Rectal smooth muscle tissue (tissue), 1 donor: Measurements from ENCODE around the gene RUFY1.
"Not testable (repeated sequence)": the region's sequence is repeated elsewhere in the genome, so short reads cannot be mapped to it uniquely, and the experiment has no call there.

Source experiments
- H3K27ac ChIP-seq: one replicate; pipeline ENCODE4 v1.7.0; 2013; ENCODE audit warnings: low read depth, low read length, inconsistent platforms
- H3K27me3 ChIP-seq: one replicate; pipeline ENCODE4 v1.7.0; 2013; ENCODE audit warnings: low read length; ENCODE audit not compliant: control insufficient read depth, insufficient read depth
- H3K36me3 ChIP-seq: one replicate; pipeline ENCODE4 v1.7.0; 2013; ENCODE audit warnings: low read length; ENCODE audit not compliant: control insufficient read depth, insufficient read depth
- H3K4me1 ChIP-seq: one replicate; pipeline ENCODE4 v1.7.0; 2013; ENCODE audit warnings: low read length; ENCODE audit not compliant: control insufficient read depth, insufficient read depth
- H3K4me3 ChIP-seq: one replicate; pipeline ENCODE4 v1.7.0; 2013; ENCODE audit warnings: low read length
- H3K9ac ChIP-seq: one replicate; pipeline ENCODE4 v1.7.0; 2013; ENCODE audit warnings: low read length

The RUFY1 gene

GRCh38 chr5:179620703-179621350 lies 70.5 kb downstream of the RUFY1 start:
- H3K9ac ChIP-seq, result no peak overlapping the region
- peaks cover 40% of the 10 kb centered on the region for H3K4me1 ChIP-seq
- H3K27ac ChIP-seq, result peak overlapping the region; percentile 27

DNA sequence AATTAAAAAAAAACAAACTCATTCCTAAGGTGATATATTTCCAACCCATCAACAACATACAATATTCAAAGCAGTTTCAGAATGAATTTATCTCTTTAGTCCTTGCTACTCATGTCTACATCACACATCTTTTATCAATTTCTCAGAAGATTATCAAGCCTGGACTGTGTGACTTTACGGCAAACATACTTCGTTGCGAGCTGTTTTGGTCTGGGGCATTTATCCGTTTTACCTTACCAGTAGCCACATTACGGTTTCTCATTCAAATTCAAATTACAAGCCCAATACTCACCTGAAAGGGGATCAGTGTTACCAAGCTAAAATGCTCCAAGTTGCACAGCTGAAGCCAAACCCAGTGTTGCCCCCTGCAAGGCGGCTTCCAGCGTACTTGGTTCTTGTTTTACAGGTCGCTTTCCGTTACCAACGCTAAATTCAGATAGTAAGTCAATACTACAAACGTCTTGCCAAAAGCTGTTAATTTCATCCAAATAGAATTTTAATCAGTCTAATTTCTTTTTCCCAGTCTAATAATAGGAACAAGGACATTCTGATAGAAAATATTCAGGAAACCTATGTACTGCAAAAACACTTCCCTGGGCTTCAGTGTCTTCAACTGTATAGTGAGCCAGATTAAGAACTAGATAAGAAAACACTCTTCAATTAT lies 71.3 kb downstream of the RUFY1 start:
- peaks cover 40% of the 10 kb centered on the region for H3K4me1 ChIP-seq
- peak overlapping the region; percentile 77 for H3K27ac ChIP-seq
- H3K9ac ChIP-seq, result peak overlapping the region; percentile 38
- H3K4me3 ChIP-seq, result peak overlapping the region; percentile 64
- peaks cover 33% of the 10 kb centered on the region for H3K36me3 ChIP-seq
- no peaks in the 10 kb centered on the region for H3K27me3 ChIP-seq

More at GRCh38 chr5:179620703-179621350, 70.5 kb downstream of the RUFY1 start:
- Histone ChIP-seq H3K27me3 (no peaks in the 10 kb centered on the region), H3K36me3 (peaks cover 40% of the 10 kb centered on the region), H3K4me3 (peak overlapping the region; percentile 64)

GRCh38 chr5:179623003-179623905 lies 72.9 kb downstream of the RUFY1 start, which contains the start of gene HNRNPH1:
HNRNPH1 (minus strand) TSS chr5:179623671; CDS start chr5:179623133, 538 bp downstream.
- Histone ChIP-seq H3K36me3 (peaks cover 18% of the 10 kb centered on the region), H3K27ac (peak within 1 kb of the TSS; percentile 100), H3K27me3 (no peaks in the 10 kb centered on the region), H3K4me3 (peak within 1 kb of the TSS; percentile 98), H3K9ac (peak within 1 kb of the TSS; percentile 99), H3K4me1 (peaks cover 36% of the 10 kb centered on the region)

DNA sequence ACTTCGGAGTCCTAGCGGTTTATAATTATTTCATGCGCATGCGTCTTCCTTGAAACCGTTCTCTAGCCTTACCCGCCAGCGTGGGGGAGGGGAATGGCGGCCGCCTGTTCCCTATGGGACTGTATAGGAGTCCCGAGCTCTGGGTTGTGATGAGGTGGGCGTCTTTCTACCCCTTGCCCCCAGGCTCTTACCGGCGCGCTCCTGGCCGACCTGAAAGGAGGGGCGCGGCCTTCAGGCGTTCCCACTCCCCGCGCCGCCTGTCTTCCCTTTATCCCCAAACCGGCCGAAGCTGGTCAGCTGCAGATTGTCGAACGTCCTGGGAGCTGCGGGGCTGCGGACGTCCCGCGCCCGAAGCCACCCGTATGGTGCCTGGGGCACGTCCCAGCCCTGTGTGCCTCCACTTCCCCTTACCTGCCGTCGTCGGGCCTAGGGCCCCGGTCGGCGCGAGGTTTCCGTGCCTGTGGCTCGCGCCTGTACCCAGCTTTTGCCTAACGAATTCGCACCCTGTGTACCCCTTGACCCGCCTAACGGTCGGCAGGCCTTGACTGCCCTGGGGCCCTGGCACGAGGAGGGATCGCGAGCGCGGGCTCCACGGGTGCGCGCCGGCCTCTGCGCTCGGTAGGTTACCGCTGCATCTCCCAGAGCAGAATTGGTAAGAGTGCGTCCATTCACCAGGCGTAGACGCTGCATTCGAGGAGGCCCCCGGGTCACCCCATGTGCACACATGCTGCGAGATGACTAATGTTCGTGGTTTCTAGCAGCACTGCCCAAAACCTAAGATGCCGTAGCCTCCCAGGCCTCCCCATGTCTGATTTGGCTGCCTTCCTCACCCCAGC lies 73.8 kb downstream of the RUFY1 start:
- no peaks in the 10 kb centered on the region for H3K27me3 ChIP-seq

DNA sequence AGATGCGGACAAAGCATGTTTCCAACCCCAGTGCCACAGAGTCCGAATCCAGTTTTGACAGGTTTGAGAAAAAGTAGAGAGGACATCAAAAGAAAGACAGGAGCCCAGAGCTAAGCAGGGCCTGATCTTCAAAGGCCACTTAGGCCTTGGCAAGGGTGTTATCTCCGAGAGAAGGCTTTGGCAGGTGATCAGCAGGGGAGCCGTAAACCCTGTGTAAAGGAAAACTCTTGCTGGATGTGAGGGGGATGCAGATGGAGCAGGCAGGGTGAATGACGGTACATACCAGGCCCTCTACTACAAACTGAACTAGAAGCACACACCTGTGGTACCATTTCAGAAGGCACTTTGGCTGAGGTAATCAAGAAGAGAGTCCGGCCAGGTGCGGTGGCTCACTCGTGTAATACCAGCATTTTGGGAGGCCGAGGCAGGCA lies 74.5 kb downstream of the RUFY1 start:
- Histone ChIP-seq H3K27me3 (no peaks in the 10 kb centered on the region), H3K9ac (no peak overlapping the region), H3K4me1 (peaks cover 23% of the 10 kb centered on the region), H3K36me3 (peaks cover 16% of the 10 kb centered on the region), H3K4me3 (no peak overlapping the region), H3K27ac (peak overlapping the region; percentile 100)

More for the DNA sequence above, 73.8 kb downstream of the RUFY1 start:
- peak overlapping the region; percentile 92 for H3K4me3 ChIP-seq
- H3K27ac ChIP-seq, result peak overlapping the region; percentile 100
- peaks cover 16% of the 10 kb centered on the region for H3K36me3 ChIP-seq
- peak overlapping the region; percentile 93 for H3K9ac ChIP-seq
- H3K4me1 ChIP-seq, result peaks cover 30% of the 10 kb centered on the region

GRCh38 chr5:179633501-179634369 lies 83.4 kb downstream of the RUFY1 start:
- H3K27me3 ChIP-seq, H3K27ac ChIP-seq, H3K9ac ChIP-seq, H3K4me1 ChIP-seq, H3K36me3 ChIP-seq: not testable (repeated sequence)
- H3K4me3 ChIP-seq, result peak overlapping the region; percentile 44

DNA sequence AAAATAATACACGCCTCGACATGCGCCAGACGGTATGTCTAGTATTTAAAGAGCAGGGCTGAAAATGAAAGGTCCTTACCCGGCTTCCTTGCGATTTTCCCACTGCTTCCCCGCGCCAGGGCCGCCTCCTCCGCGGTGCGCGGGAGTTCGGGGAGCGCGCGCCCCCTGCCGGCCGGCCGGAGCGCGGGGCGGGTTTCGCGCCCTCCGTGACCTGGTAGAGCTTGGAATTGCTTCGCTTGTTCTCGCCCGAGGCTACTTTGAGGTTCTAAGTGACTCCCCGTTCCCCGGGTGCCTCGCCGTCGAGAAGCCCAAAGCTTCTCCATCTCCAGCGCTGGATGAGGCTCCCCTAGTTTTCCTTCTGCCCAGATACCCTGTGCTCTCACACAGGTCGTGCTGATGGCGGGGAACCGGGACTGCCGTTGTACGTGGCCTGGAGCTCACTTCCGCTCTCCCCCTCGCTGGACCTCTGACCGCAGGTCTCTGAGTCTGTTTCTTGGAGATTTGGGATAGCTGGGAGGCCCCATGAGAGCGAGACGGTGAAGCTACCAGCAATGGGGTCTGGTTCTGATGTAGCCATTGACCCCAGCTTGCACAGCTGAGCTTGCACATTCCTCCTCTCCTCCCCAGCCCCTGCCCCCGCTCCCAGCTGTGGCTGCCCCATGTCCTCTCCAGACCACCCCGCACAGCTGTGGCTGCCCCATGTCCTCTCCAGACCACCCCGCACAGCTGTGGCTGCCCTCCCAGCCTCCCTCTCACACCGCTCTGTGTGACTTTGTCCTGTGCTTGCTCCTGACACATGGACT lies 84.2 kb downstream of the RUFY1 start:
- H3K9ac ChIP-seq, H3K4me1 ChIP-seq, H3K27ac ChIP-seq, H3K4me3 ChIP-seq, H3K27me3 ChIP-seq, H3K36me3 ChIP-seq: not testable (repeated sequence)

DNA sequence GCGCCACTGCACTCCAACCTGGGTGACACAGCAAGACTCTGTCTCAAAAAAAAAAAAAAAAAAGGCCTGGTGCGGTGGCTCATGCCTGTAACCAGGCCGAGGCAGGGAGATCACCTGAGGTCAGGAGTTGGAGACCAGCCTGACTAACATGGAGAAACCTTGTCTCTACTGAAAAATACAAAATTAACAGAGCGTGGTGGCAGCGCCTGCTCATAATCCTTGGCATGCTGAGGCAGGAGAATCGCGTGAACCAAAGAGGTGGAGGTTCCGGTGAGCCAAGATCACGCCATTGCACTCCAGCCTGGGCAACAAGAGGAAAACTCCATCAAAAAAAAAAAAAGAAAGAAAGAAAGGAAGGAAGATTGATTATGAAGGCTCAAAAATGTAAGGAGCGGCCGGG lies 88.9 kb downstream of the RUFY1 start:
- not testable (repeated sequence) for H3K36me3 ChIP-seq

GRCh38 chr5:179641745-179642144 lies 91.4 kb downstream of the RUFY1 start:
- H3K27ac ChIP-seq, H3K4me3 ChIP-seq, H3K36me3 ChIP-seq, H3K9ac ChIP-seq, H3K4me1 ChIP-seq, H3K27me3 ChIP-seq: not testable (repeated sequence)

More for the DNA sequence above, 88.9 kb downstream of the RUFY1 start:
- H3K4me3 ChIP-seq, H3K9ac ChIP-seq, H3K27ac ChIP-seq, H3K4me1 ChIP-seq, H3K27me3 ChIP-seq: not testable (repeated sequence)

- not testable (repeated sequence) for H3K27me3 ChIP-seq, H3K36me3 ChIP-seq, H3K4me3 ChIP-seq, H3K27ac ChIP-seq, H3K9ac ChIP-seq, H3K4me1 ChIP-seq
Measured at GRCh38 chr5:179642626-179643025, 92.3 kb downstream of the RUFY1 start.
